GM18507 (cell line): ENCODE data around the gene ATG2B.

ENCODE experiments used
- DNase-seq: peaks from one replicate; pipeline ENCODE4 v3.0.0; 2011; ENCODE audit warnings: low read depth; ENCODE audit not compliant: insufficient read length; ENCODE audit errors: extremely low spot score
- FAIRE-seq: peaks from 2 replicates; lab custom pipeline; 2011; peaks lifted over from hg19 to GRCh38; lab: Jason Lieb, UNC

Gene ATG2B

GRCh38 chr14:96362965-96363750 lies at the start of gene ATG2B, which contains the start of gene GSKIP:
TSS of gene ATG2B (minus strand) at chr14:96363341. CDS start at chr14:96362976, 365 bp downstream.
TSS of gene GSKIP (plus strand) at chr14:96363526. CDS start at chr14:96382248, 18,722 bp downstream.
- DNase-seq (peak; percentile 88), FAIRE-seq (peak; percentile 90)

- FAIRE-seq (no peak), DNase-seq (no peak)
Measured at GRCh38 chr14:96410119-96410518, 47.0 kb upstream of the ATG2B start.

GRCh38 chr14:96409701-96410100 lies 46.6 kb upstream of the ATG2B start:
- no peak for FAIRE-seq
- no peak for DNase-seq

- DNase-seq, result no peak
- no peak for FAIRE-seq
Measured at GRCh38 chr14:96408608-96409007, 45.5 kb upstream of the ATG2B start.

GRCh38 chr14:96407935-96408570 lies 44.9 kb upstream of the ATG2B start:
- FAIRE-seq (no peak), DNase-seq (no peak)

- DNase-seq, result no peak
- no peak for FAIRE-seq
Measured at GRCh38 chr14:96405677-96406076, 42.5 kb upstream of the ATG2B start.

- DNase-seq, result no peak
Measured at GRCh38 chr14:96403409-96403808, 40.3 kb upstream of the ATG2B start.

GRCh38 chr14:96400495-96400894 lies 37.4 kb upstream of the ATG2B start:
- FAIRE-seq (no peak), DNase-seq (no peak)

More at GRCh38 chr14:96403409-96403808, 40.3 kb upstream of the ATG2B start:
- FAIRE-seq, result no peak

- DNase-seq, result no peak
- FAIRE-seq, result no peak
Measured at GRCh38 chr14:96399405-96399804, 36.3 kb upstream of the ATG2B start.

- FAIRE-seq (no peak), DNase-seq (no peak)
Measured at GRCh38 chr14:96398921-96399320, 35.8 kb upstream of the ATG2B start.

- FAIRE-seq (no peak), DNase-seq (no peak)
Measured at GRCh38 chr14:96398432-96398831, 35.3 kb upstream of the ATG2B start.

GRCh38 chr14:96394047-96394815 lies 31.1 kb upstream of the ATG2B start:
- FAIRE-seq (no peak), DNase-seq (no peak)

GRCh38 chr14:96393071-96393691 lies 30.0 kb upstream of the ATG2B start:
- DNase-seq (no peak), FAIRE-seq (no peak)

- FAIRE-seq (peak; percentile 98), DNase-seq (peak; percentile 97)
Measured at GRCh38 chr14:96391293-96392118, 28.4 kb upstream of the ATG2B start.

- DNase-seq (no peak), FAIRE-seq (no peak)
Measured at GRCh38 chr14:96390965-96391292, 27.8 kb upstream of the ATG2B start.

GRCh38 chr14:96385385-96385784 lies 22.2 kb upstream of the ATG2B start:
- FAIRE-seq (no peak), DNase-seq (no peak)

GRCh38 chr14:96384740-96385139 lies 21.6 kb upstream of the ATG2B start:
- no peak for FAIRE-seq
- DNase-seq, result no peak

- FAIRE-seq (no peak), DNase-seq (no peak)
Measured at GRCh38 chr14:96384053-96384452, 20.9 kb upstream of the ATG2B start.

GRCh38 chr14:96383445-96383844 lies 20.3 kb upstream of the ATG2B start:
- FAIRE-seq (no peak), DNase-seq (no peak)
